MCF 10A (cell line): Measurements from ENCODE around the gene WNT7A. TPM values are rescaled to one million over a fixed set of nuclear protein-coding genes. Genes with fewer than 3 reads are reported as not detected.

ENCODE experiments used
- BruUV-seq: library from RNA; stranded (reverse); fragments of 400-500 nt; replicated peaks from 2 replicates; lab custom pipeline; 2021; lab: Mats Ljungman, UMichigan
- CTCF ChIA-PET: fragments of 300-600 bp; sonication (Branson Sonifier 250); formaldehyde crosslinking; extraction: SDS; loops from one replicate; lab custom pipeline; 2021; ENCODE audit warnings: antibody characterized with exemption, inconsistent platforms; lab: Yijun Ruan, JAX
- POLR2A ChIA-PET: fragments of 300-600, 350-650 bp; sonication (Branson Sonifier 250); formaldehyde crosslinking; extraction: SDS; loops from one replicate; lab custom pipeline; 2020; ENCODE audit warnings: antibody characterized with exemption, inconsistent platforms; lab: Yijun Ruan, JAX
- DNase-seq: peaks from one replicate; pipeline ENCODE4 v3.0.0-alpha.2; 2018; ENCODE audit not compliant: unreplicated experiment
- H3K27ac Mint-ChIP-seq: one replicate; pipeline ENCODE4 v1.8.0; 2022; ENCODE audit warnings: mild to moderate bottlenecking, low read depth, mixed read lengths; ENCODE audit not compliant: unreplicated experiment
- H3K27me3 Mint-ChIP-seq: one replicate; pipeline ENCODE4 v1.8.0; 2022; ENCODE audit warnings: mixed read lengths; ENCODE audit not compliant: insufficient read depth, unreplicated experiment
- H3K36me3 Mint-ChIP-seq: one replicate; pipeline ENCODE4 v1.8.0; 2022; ENCODE audit warnings: mild to moderate bottlenecking, moderate library complexity, mixed read lengths; ENCODE audit not compliant: insufficient read depth, unreplicated experiment
- H3K4me1 Mint-ChIP-seq: one replicate; pipeline ENCODE4 v1.8.0; 2022; ENCODE audit warnings: mixed read lengths; ENCODE audit not compliant: insufficient read depth, unreplicated experiment
- H3K4me3 Mint-ChIP-seq: one replicate; pipeline ENCODE4 v1.8.0; 2022; ENCODE audit warnings: mild to moderate bottlenecking, moderate library complexity, mixed read lengths; ENCODE audit not compliant: unreplicated experiment
- H3K9me3 Mint-ChIP-seq: one replicate; pipeline ENCODE4 v1.8.0; 2022; ENCODE audit warnings: mixed read lengths; ENCODE audit not compliant: unreplicated experiment
- intact Hi-C: fragments of 100-400 bp; cut with micrococcal nuclease; formaldehyde crosslinking; loops from 2 replicates; pipeline ENCODE4 v1.14.1; 2022
- total RNA-seq: library from RNA; stranded (reverse); gene quantifications from 2 replicates; pipeline ENCODE4 v1.2.3, GENCODE V29; 2022
- TF ChIP-seq, protein P1 (sequence below): fragments of 200-600 bp; IDR thresholded peaks from one replicate; pipeline ENCODE4 v1.8.0; 2022; ENCODE audit warnings: antibody characterized with exemption, mild to moderate bottlenecking; ENCODE audit not compliant: unreplicated experiment

The WNT7A gene
- total RNA-seq, 1 experiment from 2014 or later: 0.47 TPM

DNA sequence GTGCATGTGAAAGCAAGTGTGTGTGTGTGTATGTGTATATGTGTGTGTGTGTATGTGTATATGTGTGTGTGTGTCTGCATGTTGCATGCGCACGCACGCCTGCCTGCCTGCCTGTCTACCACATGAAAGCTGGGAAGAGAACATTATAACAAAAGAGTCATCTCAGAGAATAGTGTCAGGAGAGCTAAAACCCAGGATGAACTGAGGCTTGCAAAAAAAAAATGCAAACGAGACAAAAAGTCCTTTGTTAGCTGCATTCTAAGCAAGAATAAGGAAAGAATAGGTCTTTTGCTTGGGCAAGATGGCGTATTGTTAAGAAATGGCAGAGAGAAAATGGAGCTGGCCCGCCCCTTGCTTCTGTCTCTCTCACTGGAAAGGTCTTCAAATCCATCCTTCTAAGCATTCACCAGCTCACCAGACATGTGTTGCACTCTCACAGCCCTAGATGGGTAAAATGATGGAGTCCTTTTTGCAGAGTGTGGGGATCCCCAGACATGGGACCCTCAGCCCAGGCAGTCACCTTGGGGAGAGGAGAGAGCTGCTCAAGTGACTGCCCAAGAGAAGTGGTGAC, 16.4 kb downstream of the WNT7A start:
- no peaks in the 10 kb centered on the region for H3K9me3 Mint-ChIP-seq
- TF ChIP-seq, protein P1, sequence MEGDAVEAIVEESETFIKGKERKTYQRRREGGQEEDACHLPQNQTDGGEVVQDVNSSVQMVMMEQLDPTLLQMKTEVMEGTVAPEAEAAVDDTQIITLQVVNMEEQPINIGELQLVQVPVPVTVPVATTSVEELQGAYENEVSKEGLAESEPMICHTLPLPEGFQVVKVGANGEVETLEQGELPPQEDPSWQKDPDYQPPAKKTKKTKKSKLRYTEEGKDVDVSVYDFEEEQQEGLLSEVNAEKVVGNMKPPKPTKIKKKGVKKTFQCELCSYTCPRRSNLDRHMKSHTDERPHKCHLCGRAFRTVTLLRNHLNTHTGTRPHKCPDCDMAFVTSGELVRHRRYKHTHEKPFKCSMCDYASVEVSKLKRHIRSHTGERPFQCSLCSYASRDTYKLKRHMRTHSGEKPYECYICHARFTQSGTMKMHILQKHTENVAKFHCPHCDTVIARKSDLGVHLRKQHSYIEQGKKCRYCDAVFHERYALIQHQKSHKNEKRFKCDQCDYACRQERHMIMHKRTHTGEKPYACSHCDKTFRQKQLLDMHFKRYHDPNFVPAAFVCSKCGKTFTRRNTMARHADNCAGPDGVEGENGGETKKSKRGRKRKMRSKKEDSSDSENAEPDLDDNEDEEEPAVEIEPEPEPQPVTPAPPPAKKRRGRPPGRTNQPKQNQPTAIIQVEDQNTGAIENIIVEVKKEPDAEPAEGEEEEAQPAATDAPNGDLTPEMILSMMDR: no peak
- no peak for DNase-seq
- H3K27me3 Mint-ChIP-seq: no peaks in the 10 kb centered on the region
- no TSS peak for BruUV-seq
- ChIA-PET CTCF (interaction anchor here (0.6 to 0.9 kb wide), 2 partner anchors 258 to 398 kb away, joined by 3 to 5 read pairs; no protein-coding TSS in a partner anchor), POLR2A (no interaction called here)
- no peak overlapping the region for H3K27ac Mint-ChIP-seq
- H3K36me3 Mint-ChIP-seq: no peaks in the 10 kb centered on the region
- no peak overlapping the region for H3K4me3 Mint-ChIP-seq
- intact Hi-C loops: no loop called here
- peaks cover 7% of the 10 kb centered on the region for H3K4me1 Mint-ChIP-seq

DNA sequence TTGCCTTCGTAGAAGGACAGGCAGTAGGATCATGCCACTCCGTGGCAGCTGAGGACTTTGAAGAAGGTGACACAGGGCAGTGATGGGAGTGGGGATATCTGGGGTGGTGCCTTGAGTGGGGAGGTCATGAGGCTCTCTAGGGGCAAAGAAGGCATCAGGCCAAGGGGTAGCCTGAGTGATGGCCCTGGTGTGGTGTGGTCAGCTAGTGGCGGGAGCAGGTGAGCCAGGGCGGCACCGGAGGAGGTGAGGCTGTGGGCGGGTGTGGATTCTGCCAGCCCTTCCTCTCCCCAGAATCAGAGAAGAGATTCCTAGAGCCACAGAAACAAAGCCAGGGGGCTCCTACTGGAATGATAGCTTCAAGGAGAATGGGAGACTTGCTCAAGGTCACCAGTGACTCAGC, 18.4 kb downstream of the WNT7A start:
- H3K4me3 Mint-ChIP-seq: no peak overlapping the region
- no peaks in the 10 kb centered on the region for H3K27me3 Mint-ChIP-seq
- peaks cover 4% of the 10 kb centered on the region for H3K4me1 Mint-ChIP-seq
- no peak overlapping the region for H3K27ac Mint-ChIP-seq
- ChIA-PET CTCF (interaction anchor here (0.5 to 2.2 kb wide), 2 partner anchors 19 to 378 kb away, joined by 3 to 12 read pairs; partner anchors contain the start of gene WNT7A), POLR2A (interaction anchor here (0.5 kb wide), 1 partner anchor 9 kb away, joined by 4 read pairs; no protein-coding TSS in a partner anchor)
- TF ChIP-seq, protein P1: no peak
- H3K9me3 Mint-ChIP-seq: no peaks in the 10 kb centered on the region
- no TSS peak for BruUV-seq
- intact Hi-C loops: no loop called here
- H3K36me3 Mint-ChIP-seq: peaks cover 6% of the 10 kb centered on the region
- DNase-seq: no peak

DNA sequence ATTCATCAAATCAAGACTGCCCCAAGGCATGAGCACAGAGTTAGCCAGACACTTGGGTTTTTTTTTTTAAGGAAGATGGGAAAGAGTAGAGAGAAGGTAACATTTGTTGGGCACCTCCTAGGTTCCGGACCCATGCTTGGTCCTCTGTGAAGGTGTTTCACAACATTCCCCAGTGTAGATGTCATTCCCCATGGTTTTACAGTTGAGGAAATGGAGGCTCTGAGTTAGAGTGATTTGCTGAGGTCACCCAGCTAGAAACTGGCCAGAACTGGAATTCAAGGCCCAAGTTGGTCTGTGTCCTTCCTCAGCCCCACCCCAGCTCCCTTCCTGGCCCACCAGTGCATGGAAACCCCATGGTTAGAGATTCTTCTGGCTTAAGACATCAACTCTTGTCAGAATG, 19.9 kb downstream of the WNT7A start:
- Mint-ChIP-seq H3K9me3 (no peaks in the 10 kb centered on the region), H3K4me1 (no peaks in the 10 kb centered on the region), H3K27ac (no peak overlapping the region), H3K27me3 (no peaks in the 10 kb centered on the region), H3K4me3 (no peak overlapping the region), H3K36me3 (peaks cover 6% of the 10 kb centered on the region)
- TF ChIP-seq, protein P1: no peak
- intact Hi-C loops: no loop called here
- CTCF ChIA-PET: interaction anchor here (0.6 to 1.4 kb wide), 3 partner anchors 10 to 427 kb away, joined by 3 to 4 read pairs (median 4); no protein-coding TSS in a partner anchor
- DNase-seq: no peak
- POLR2A ChIA-PET: no interaction called here
- BruUV-seq: no TSS peak

DNA sequence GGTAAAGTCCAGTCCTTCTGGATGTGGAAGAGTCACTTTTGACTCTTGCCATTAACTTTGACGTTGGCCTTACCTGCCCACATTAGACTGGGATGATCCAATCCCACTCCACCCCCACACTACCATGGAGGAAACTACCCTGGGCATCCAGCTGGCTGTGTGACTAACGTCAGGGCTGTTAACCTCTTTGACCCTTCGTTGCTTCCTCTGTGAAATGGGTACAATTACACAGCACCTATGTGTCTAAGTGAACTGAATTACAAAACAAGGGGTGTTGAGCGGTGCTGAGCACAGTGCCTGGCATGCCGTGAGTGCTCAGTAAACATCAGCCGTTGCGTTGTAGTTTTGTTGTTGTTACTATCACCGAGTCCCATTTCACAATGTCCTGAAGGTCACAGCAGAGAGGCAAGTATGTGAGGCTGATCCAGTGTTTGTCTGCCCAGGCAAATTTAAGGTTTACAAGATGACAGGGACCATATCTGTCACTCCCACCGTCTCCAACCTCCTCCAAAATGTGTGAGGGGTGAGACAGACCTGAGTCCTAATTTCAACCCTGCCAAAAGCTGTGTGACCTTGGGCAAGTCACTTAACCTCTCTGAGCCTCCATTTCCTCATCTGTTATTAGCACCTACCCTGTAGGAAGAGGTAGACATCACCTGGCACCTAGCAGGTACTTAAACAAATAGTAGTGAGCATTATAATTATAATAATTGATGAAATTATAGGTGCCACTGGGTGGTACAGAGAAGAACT, 20.9 kb downstream of the WNT7A start:
- Mint-ChIP-seq H3K36me3 (peaks cover 6% of the 10 kb centered on the region), H3K27ac (no peak overlapping the region), H3K9me3 (no peaks in the 10 kb centered on the region), H3K27me3 (no peaks in the 10 kb centered on the region), H3K4me3 (no peak overlapping the region), H3K4me1 (peaks cover 5% of the 10 kb centered on the region)
- POLR2A ChIA-PET: no interaction called here
- intact Hi-C loops: no loop called here
- CTCF ChIA-PET: interaction anchor here (0.8 to 1.4 kb wide), 3 partner anchors 9 to 337 kb away, joined by 3 read pairs; no protein-coding TSS in a partner anchor
- no peak for DNase-seq
- TF ChIP-seq, protein P1: no peak
- no TSS peak for BruUV-seq
